ENCODE measurements around the gene BCAP31. TPM values are rescaled to one million over a fixed set of nuclear protein-coding genes. Genes with fewer than 3 reads are reported as not detected.

The BCAP31 gene
- total and polyA plus RNA-seq, 2 of the 13 experiments (the other 11 are each of a cell fraction or from before 2014, with no cell fraction given): 139 to 178 TPM

DNA sequence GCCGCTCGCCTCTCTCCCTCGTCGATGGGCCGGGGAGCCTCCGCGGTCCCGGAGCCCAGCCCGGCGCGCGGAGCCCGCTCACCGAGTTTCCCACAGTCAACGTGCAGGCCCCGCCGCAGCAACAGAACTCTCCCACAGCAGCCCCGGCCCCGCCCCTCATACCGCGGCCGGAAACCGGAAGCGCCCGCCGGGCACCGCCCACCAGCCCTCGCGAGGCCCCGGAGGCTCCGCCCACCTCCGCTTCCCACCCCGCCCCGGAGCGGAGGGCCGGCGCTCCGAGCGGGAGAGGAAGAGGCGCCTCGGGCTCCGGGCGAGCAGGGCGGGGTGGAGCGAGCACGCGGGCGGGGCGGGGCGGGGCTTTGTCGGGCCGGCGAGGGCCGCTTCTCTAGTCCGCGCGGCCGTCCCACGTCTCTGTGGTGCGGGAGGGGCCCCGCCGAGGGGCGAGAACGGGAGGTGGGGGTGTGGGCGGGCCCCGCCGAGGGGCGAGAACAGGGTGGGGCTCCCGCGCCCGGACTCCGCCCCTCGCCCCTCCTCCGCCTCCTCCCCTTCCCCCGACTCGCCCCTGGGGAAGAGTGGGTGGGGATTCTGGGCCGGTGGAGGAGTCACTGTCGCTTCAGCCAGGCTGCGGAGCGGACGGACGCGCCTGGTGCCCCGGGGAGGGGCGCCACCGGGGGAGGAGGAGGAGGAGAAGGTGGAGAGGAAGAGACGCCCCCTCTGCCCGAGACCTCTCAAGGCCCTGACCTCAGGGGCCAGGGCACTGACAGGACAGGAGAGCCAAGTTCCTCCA lies at the start of gene BCAP31, which contains the start of gene ABCD1 (continued):
- TF ChIP-seq, protein P1, sequence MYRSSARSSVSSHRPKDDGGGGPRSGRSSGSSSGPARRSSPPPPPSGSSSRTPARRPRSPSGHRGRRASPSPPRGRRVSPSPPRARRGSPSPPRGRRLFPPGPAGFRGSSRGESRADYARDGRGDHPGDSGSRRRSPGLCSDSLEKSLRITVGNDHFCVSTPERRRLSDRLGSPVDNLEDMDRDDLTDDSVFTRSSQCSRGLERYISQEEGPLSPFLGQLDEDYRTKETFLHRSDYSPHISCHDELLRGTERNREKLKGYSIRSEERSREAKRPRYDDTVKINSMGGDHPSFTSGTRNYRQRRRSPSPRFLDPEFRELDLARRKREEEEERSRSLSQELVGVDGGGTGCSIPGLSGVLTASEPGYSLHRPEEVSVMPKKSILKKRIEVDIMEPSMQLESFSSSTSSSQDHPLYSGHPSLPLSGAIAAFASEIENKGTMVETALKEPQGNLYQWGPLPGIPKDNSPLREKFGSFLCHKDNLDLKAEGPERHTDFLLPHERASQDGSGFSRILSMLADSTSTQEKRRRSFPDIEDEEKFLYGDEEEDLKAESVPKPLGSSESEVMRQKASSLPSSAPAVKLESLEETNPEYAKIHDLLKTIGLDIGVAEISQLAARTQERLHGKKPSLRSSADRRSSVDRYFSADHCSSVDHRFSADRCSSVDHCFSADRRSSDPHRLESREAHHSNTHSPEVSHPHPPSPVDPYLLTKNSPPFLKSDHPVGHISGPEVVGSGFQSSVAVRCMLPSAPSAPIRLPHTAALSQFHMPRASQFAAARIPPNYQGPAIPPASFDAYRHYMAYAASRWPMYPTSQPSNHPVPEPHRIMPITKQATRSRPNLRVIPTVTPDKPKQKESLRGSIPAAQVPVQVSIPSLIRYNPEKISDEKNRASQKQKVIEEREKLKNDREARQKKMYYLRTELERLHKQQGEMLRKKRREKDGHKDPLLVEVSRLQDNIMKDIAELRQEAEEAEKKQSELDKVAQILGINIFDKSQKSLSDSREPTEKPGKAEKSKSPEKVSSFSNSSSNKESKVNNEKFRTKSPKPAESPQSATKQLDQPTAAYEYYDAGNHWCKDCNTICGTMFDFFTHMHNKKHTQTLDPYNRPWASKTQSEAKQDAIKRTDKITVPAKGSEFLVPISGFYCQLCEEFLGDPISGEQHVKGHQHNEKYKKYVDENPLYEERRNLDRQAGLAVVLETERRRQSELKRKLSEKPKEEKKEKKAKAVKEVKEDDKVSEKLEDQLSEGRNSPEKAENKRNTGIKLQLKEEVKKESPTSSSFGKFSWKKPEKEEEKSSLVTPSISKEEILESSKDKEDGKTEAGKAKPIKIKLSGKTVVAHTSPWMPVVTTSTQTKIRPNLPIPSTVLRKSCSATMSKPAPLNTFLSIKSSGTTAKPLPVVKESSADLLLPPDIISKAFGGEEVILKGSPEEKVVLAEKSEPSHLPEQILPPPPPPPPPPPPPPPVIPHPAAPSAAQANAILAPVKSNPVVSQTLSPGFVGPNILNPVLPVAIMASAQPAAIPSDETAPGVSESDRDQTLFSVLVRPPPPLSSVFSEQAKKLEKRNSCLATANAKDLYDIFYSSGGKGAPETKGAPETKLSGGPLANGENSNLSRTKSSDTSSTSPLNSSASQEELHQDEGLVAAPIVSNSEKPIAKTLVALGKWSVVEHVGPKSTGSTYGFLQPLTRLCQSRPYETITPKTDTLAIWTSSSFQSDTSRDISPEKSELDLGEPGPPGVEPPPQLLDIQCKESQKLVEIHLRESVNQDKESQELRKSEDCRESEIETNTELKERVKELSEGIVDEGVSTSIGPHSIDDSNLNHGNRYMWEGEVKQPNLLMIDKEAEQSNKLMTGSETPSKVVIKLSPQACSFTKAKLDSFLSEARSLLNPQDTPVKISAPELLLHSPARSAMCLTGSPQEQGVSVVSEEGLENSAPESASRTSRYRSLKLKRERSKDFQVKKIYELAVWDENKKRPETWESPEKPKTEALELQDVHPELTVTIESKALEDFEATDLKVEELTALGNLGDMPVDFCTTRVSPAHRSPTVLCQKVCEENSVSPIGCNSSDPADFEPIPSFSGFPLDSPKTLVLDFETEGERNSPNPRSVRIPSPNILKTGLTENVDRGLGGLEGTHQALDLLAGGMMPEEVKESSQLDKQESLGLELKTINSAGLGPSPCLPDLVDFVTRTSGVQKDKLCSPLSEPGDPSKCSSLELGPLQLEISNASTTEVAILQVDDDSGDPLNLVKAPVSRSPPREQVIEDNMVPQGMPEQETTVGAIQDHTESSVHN (CRISPR knock-in tag; IDR thresholded peaks at IDR 0.05): no peak
- TF ChIP-seq RBM22 (optimal IDR thresholded peaks at IDR 0.05; ENCODE audit: low read length): no peak
- peak; percentile 37; the same call in 1 of the 2 replicates for TF ChIP-seq ZFX (CRISPR knock-in tag; IDR thresholded peaks at IDR 0.05; ENCODE audit: low read depth)

DNA sequence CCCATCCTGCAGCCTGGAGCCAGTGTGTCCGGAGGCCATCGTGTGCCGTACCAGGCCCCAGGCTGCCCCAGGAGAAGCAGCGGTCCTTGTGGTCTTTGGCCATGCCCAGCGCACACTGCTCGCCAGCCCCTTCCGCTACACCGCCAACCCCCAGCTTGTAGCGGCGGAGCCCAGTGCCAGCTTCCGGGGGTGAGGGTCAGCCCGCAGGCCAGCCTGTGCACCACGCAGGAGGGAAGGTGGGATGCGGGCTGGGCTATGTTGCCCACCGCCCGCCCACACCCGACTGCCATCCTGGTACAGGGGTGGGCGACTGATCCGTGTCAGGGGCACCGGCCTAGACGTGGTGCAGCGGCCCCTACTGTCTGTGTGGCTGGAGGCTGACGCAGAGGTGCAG lies 49.0 kb upstream of the BCAP31 start:
- H3K4me2 ChIP-seq (ENCODE audit: low read depth, low read length): no peak overlapping the region
- no peaks in the 10 kb centered on the region for H3K9me3 ChIP-seq (ENCODE audit: low read length)
- H3K36me3 ChIP-seq (replicated peaks in 1 of 2; ENCODE audit: control insufficient read depth in 1 of 2, insufficient read depth in 2 of 2, low read length in 2 of 2): no peaks in the 10 kb centered on the region
- H3K27ac ChIP-seq (ENCODE audit: extremely low read length, insufficient read depth, low read length): no peak overlapping the region
- no peaks in the 10 kb centered on the region for H3K4me1 ChIP-seq (ENCODE audit: insufficient read depth, low read length)
- H2AFZ ChIP-seq (ENCODE audit: low read length): no peak overlapping the region
- intact Hi-C loops (cut with micrococcal nuclease; ENCODE audit: unreplicated experiment): no loop called here
- H3K9ac ChIP-seq (ENCODE audit: insufficient read depth, low read depth, low read length): no peak overlapping the region
- BruUV-seq (replicated peaks): no TSS peak
- in situ Hi-C loops (cut with HindIII; ENCODE audit: extremely low pct_ligation_motif_present, low pct_unique_long_range_greater_than_20kb): no loop called here
- no peak for ATAC-seq
- H3K4me3 ChIP-seq (replicated peaks in 1 of 3; ENCODE audit: insufficient read depth in 1 of 3, low read depth in 2 of 3, low read length in 3 of 3): no peak overlapping the region
- no CpG with 5 or more reads among the region's 23 CpGs for WGBS (ENCODE audit: low lambda C conversion rate)
- TF ChIP-seq, protein P2, sequence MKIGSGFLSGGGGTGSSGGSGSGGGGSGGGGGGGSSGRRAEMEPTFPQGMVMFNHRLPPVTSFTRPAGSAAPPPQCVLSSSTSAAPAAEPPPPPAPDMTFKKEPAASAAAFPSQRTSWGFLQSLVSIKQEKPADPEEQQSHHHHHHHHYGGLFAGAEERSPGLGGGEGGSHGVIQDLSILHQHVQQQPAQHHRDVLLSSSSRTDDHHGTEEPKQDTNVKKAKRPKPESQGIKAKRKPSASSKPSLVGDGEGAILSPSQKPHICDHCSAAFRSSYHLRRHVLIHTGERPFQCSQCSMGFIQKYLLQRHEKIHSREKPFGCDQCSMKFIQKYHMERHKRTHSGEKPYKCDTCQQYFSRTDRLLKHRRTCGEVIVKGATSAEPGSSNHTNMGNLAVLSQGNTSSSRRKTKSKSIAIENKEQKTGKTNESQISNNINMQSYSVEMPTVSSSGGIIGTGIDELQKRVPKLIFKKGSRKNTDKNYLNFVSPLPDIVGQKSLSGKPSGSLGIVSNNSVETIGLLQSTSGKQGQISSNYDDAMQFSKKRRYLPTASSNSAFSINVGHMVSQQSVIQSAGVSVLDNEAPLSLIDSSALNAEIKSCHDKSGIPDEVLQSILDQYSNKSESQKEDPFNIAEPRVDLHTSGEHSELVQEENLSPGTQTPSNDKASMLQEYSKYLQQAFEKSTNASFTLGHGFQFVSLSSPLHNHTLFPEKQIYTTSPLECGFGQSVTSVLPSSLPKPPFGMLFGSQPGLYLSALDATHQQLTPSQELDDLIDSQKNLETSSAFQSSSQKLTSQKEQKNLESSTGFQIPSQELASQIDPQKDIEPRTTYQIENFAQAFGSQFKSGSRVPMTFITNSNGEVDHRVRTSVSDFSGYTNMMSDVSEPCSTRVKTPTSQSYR (CRISPR knock-in tag; IDR thresholded peaks at IDR 0.05; ENCODE audit: borderline replicate concordance): no peak
- TF ChIP-seq, protein P3, sequence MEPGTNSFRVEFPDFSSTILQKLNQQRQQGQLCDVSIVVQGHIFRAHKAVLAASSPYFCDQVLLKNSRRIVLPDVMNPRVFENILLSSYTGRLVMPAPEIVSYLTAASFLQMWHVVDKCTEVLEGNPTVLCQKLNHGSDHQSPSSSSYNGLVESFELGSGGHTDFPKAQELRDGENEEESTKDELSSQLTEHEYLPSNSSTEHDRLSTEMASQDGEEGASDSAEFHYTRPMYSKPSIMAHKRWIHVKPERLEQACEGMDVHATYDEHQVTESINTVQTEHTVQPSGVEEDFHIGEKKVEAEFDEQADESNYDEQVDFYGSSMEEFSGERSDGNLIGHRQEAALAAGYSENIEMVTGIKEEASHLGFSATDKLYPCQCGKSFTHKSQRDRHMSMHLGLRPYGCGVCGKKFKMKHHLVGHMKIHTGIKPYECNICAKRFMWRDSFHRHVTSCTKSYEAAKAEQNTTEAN (CRISPR knock-in tag; conservative IDR thresholded peaks at IDR 0.05): no peak
- no peak for TF ChIP-seq ZZZ3 (CRISPR knock-in tag; IDR thresholded peaks at IDR 0.05; ENCODE audit: borderline replicate concordance)
- FAIRE-seq: no peak
- H4K20me1 ChIP-seq (ENCODE audit: insufficient read depth, low read length): no peaks in the 10 kb centered on the region
- ChIA-PET CTCF (ENCODE audit: low intra/inter-chr PET ratio, low total read pairs) (no interaction called here), POLR2A (no interaction called here)
- no peaks in the 10 kb centered on the region for H3K27me3 ChIP-seq (ENCODE audit: control insufficient read depth in 1 of 2, insufficient read depth in 2 of 2, low read length in 2 of 2)
- H3K79me2 ChIP-seq (ENCODE audit: insufficient read depth, low read length): no peaks in the 10 kb centered on the region
- no peak for DNase-seq (ENCODE audit: low spot score)

Measured in HepG2 (cell line).